Endothelial cell of umbilical vein (primary cell): Measurements from ENCODE around the gene VWA7. TPM values are rescaled to one million over a fixed set of nuclear protein-coding genes. Genes with fewer than 3 reads are reported as not detected.

Experiments used
- BruUV-seq: library from RNA; stranded (reverse); fragments of 400-500 nt; replicated peaks from 2 replicates; lab custom pipeline; 2021; lab: Mats Ljungman, UMichigan
- CTCF ChIA-PET: fragments of 300-600, 350-600 bp; sonication (Branson Sonifier 250); formaldehyde crosslinking; loops from one replicate; lab custom pipeline; 2021; ENCODE audit warnings: antibody characterized with exemption, inconsistent platforms; lab: Charles Lee
- POLR2A ChIA-PET: fragments of 300-600, 350-600 bp; sonication (Branson Sonifier 250); formaldehyde crosslinking; loops from one replicate; lab custom pipeline; 2021; ENCODE audit warnings: antibody characterized with exemption, inconsistent platforms; lab: Charles Lee
- DNase-seq: peaks from one replicate; pipeline ENCODE4 v3.0.0-alpha.2; 2011; ENCODE audit warnings: low read depth, low spot score
- FAIRE-seq: peaks from 2 replicates; lab custom pipeline; 2011; peaks lifted over from hg19 to GRCh38; lab: Jason Lieb, UNC
- H2AFZ ChIP-seq: 2 replicates; pipeline ENCODE4 v1.6.0; 2012; ENCODE audit warnings: low read depth, low read length, control low read depth, inconsistent platforms
- H3K27ac ChIP-seq: 2 replicates; pipeline ENCODE4 v1.5.1; 2011; ENCODE audit warnings: low read depth, mild to moderate bottlenecking, control low read depth, low read length, moderate library complexity; ENCODE audit not compliant: insufficient read depth
- H3K27me3 ChIP-seq, 2 experiments: 2 replicates each; pipeline versions ENCODE4 v1.6.0 to v1.6.1; 2011; ENCODE audit warnings: low read length in 2 of 2, mixed read lengths in 1 of 2; ENCODE audit not compliant: control insufficient read depth in 2 of 2, insufficient read depth in 2 of 2
- H3K36me3 ChIP-seq, 2 experiments: 2 replicates in 1 of 2; 3 replicates in 1 of 2; pipeline ENCODE4 v1.5.1; 2011; ENCODE audit warnings: low read length in 2 of 2, mild to moderate bottlenecking in 1 of 2, moderate library complexity in 1 of 2; ENCODE audit not compliant: control insufficient read depth in 2 of 2, insufficient read depth in 2 of 2; ENCODE audit errors: extremely low read depth in 1 of 2
- H3K4me1 ChIP-seq: 3 replicates; pipeline ENCODE4 v1.5.1; 2011; ENCODE audit warnings: mild to moderate bottlenecking, low read length; ENCODE audit not compliant: control insufficient read depth, insufficient read depth; ENCODE audit errors: extremely low read depth
- H3K4me2 ChIP-seq: 2 replicates; pipeline ENCODE4 v1.6.1; 2011; ENCODE audit warnings: low read length, control low read depth, mixed read lengths; ENCODE audit not compliant: insufficient read depth
- H3K4me3 ChIP-seq, 3 experiments: fragments of 200-600 bp in 1 of 3; sonication (generic), shearing (Covaris generic) in 1 of 3; replicated peaks in 1 of 3; 2 replicates each; pipeline ENCODE4 v1.5.1; 2011 to 2016; ENCODE audit warnings: control low read depth in 3 of 3, low read length in 3 of 3, mild to moderate bottlenecking in 2 of 3, inconsistent platforms in 1 of 3, low read depth in 1 of 3, moderate library complexity in 1 of 3; ENCODE audit not compliant: insufficient read depth in 1 of 3
- H3K79me2 ChIP-seq: 2 replicates; pipeline ENCODE4 v1.6.0; 2012; ENCODE audit warnings: low read length, inconsistent platforms; ENCODE audit not compliant: control insufficient read depth, insufficient read depth
- H3K9ac ChIP-seq: replicated peaks from 2 replicates; pipeline ENCODE3; 2011; ENCODE audit warnings: low read length, control low read depth; ENCODE audit not compliant: insufficient read depth; ENCODE audit errors: extremely low read depth
- H3K9me1 ChIP-seq: replicated peaks from 3 replicates; pipeline ENCODE4 v1.6.0; 2011; ENCODE audit warnings: mild to moderate bottlenecking, low read length; ENCODE audit not compliant: control insufficient read depth, insufficient read depth; ENCODE audit errors: extremely low read depth
- H3K9me3 ChIP-seq: replicated peaks from 2 replicates; pipeline ENCODE4 v1.5.1; 2012; ENCODE audit warnings: low read length, inconsistent platforms; ENCODE audit not compliant: control insufficient read depth, insufficient read depth
- H4K20me1 ChIP-seq: replicated peaks from 2 replicates; pipeline ENCODE3; 2011; ENCODE audit warnings: mild to moderate bottlenecking, low read length; ENCODE audit not compliant: control insufficient read depth, insufficient read depth; ENCODE audit errors: extremely low read depth
- EZH2 ChIP-seq: IDR thresholded peaks from 2 replicates; pipeline ENCODE4 v1.6.1; 2012; ENCODE audit warnings: borderline replicate concordance, low read depth, mild to moderate bottlenecking, moderate library complexity, low read length, inconsistent platforms; ENCODE audit not compliant: severe bottlenecking
- GATA2 ChIP-seq: IDR thresholded peaks from 2 replicates; pipeline ENCODE4 v1.7.0; 2011; ENCODE audit warnings: low read depth, mild to moderate bottlenecking, moderate library complexity, mixed read lengths, low read length; ENCODE audit not compliant: insufficient read length, insufficient read depth
- JUN ChIP-seq: IDR thresholded peaks from 2 replicates; pipeline ENCODE4 v1.6.1; 2011; ENCODE audit warnings: borderline replicate concordance, low read depth; ENCODE audit not compliant: insufficient read length, insufficient read depth
- POLR2A ChIP-seq: IDR thresholded peaks from 2 replicates; pipeline ENCODE4 v1.6.1; 2012; ENCODE audit warnings: low read depth, mild to moderate bottlenecking, control low read depth, low read length
- POLR2AphosphoS5 ChIP-seq: IDR thresholded peaks from 2 replicates; pipeline ENCODE4 v1.6.1; 2012; ENCODE audit warnings: low read depth, mild to moderate bottlenecking, control low read depth, low read length, moderate library complexity; ENCODE audit not compliant: insufficient read depth
- dilution Hi-C: fragments of 300-500 bp; cut with MboI; formaldehyde crosslinking; loops from one replicate; pipeline ENCODE4 v1.15.0; 2019; ENCODE audit warnings: low sequenced_read_pairs; ENCODE audit not compliant: extremely low pct_ligation_motif_present
- intact Hi-C: fragments of 100-400 bp; cut with micrococcal nuclease; formaldehyde crosslinking; loops from one replicate; pipeline ENCODE4 v1.10.0; 2022
- polyA plus RNA-seq, 4 experiments: library from polyadenylated mRNA; depleted of rRNA in 3 of 4; stranded (reverse) in 3 of 4; unstranded in 1 of 4; fragments of >200 nt; gene quantifications; 2 replicates each; pipeline versions ENCODE4 v1.2.1 to v1.2.3, GENCODE V29; 2011 to 2012; ENCODE audit warnings: missing spikeins in 1 of 4
- total RNA-seq: library from RNA; stranded (reverse); gene quantifications from 2 replicates; pipeline ENCODE4 v1.2.3, GENCODE V29; 2021
- TF ChIP-seq, protein P1 (sequence below), 2 donors: IDR thresholded peaks; 1 replicate in 1 of 2; 2 replicates in 1 of 2; pipeline ENCODE4 v1.5.1; 2011; ENCODE audit warnings: low read length in 2 of 2, mild to moderate bottlenecking in 2 of 2, moderate library complexity in 2 of 2, control low read depth in 1 of 2, inconsistent platforms in 1 of 2, low read depth in 1 of 2; ENCODE audit not compliant: insufficient read depth in 1 of 2; ENCODE audit errors: extremely low read depth in 1 of 2
- TF ChIP-seq, protein P2 (sequence below): IDR thresholded peaks from 2 replicates; pipeline ENCODE4 v1.6.1; 2011; ENCODE audit not compliant: insufficient read depth, insufficient read length

The VWA7 gene
- total and polyA plus RNA-seq, 2 donors (not counting 3 experiments of a cell fraction or from before 2014, with no cell fraction given): 0.11 to 0.51 TPM

DNA sequence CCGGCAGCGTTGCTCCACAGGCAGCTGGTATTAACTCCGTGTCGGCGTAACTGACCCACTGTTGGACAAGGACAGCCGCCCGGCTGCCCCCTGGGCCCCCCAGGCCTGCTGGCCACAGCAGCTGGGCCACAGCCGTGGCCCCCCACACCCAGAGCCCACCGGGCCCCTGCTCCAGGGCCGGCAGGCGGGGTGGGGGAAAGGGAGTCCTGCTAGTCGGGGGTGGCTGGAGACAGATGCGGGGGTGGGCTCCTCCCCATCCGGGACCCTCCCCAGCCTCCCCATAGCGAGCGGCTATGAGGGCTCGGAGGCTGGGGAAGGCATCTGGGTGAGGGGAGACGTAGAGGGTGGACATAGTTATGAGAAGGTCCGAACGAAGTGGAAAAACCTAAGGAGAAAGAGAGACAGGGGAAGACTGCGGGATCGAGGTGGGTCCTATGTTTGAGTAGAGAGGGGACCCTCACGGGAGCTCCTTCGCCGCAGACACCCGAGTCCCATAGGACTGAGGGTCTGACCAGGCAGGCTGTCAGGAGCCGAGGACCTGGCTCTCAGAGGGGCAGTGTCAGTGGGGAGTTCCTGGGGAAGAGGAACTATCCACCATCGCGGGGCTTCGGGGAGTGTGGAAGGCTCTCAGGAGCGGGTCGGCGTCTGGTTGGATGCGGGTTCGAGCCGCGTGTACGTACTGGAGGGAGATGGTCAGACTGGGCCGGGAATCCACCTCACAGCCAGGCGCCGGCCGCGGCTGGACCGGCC lies 17.9 kb upstream of the VWA7 start:
- peak; percentile 63 for DNase-seq
- Histone ChIP-seq H3K27ac (peak overlapping the region; percentile 89), H3K4me2 (peak overlapping the region; percentile 82), H3K9ac (peak overlapping the region; percentile 95), H2AFZ (peak overlapping the region; percentile 50), H3K9me3 (no peaks in the 10 kb centered on the region), H3K27me3 (no peaks in the 10 kb centered on the region), H3K79me2 (peaks cover 18% of the 10 kb centered on the region), H3K4me3 (peak overlapping the region; percentile 49 to 71 (median 67)), H3K4me1 (peaks cover 15% of the 10 kb centered on the region), H4K20me1 (no peaks in the 10 kb centered on the region), H3K9me1 (no peaks in the 10 kb centered on the region), H3K36me3 (peaks cover 0 to 5% of the 10 kb centered on the region in 2 experiments)
- TF ChIP-seq POLR2AphosphoS5 (no peak), POLR2A (peak; percentile 50), EZH2 (no peak), GATA2 (no peak), JUN (no peak)
- TF ChIP-seq, protein P1, sequence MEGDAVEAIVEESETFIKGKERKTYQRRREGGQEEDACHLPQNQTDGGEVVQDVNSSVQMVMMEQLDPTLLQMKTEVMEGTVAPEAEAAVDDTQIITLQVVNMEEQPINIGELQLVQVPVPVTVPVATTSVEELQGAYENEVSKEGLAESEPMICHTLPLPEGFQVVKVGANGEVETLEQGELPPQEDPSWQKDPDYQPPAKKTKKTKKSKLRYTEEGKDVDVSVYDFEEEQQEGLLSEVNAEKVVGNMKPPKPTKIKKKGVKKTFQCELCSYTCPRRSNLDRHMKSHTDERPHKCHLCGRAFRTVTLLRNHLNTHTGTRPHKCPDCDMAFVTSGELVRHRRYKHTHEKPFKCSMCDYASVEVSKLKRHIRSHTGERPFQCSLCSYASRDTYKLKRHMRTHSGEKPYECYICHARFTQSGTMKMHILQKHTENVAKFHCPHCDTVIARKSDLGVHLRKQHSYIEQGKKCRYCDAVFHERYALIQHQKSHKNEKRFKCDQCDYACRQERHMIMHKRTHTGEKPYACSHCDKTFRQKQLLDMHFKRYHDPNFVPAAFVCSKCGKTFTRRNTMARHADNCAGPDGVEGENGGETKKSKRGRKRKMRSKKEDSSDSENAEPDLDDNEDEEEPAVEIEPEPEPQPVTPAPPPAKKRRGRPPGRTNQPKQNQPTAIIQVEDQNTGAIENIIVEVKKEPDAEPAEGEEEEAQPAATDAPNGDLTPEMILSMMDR (IDR thresholded peaks at IDR 0.05; ENCODE audit: extremely low read depth in 1 of 2, insufficient read depth in 1 of 2, low read depth in 1 of 2, low read length in 2 of 2): no peak
- TF ChIP-seq, protein P2, sequence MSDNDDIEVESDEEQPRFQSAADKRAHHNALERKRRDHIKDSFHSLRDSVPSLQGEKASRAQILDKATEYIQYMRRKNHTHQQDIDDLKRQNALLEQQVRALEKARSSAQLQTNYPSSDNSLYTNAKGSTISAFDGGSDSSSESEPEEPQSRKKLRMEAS: no peak
- intact Hi-C loops: loop anchor here (1.0 to 2.0 kb wide), 5 partner anchors 20 to 92 kb away; partner anchors contain the start of genes ABHD16A, HSPA1A, HSPA1B and HSPA1L
- ChIA-PET CTCF (interaction anchor here (0.6 to 3.0 kb wide), 13 partner anchors 12 to 135 kb away, joined by 3 to 28 read pairs (median 5); partner anchors contain the start of genes C6orf47, HSPA1A, HSPA1B and HSPA1L), POLR2A (interaction anchor here (0.7 to 1.1 kb wide), 3 partner anchors 12 to 32 kb away, joined by 7 to 13 read pairs (median 11); partner anchors contain the start of genes HSPA1B and LSM2)
- TSS peak; percentile 74 for BruUV-seq
- FAIRE-seq: no peak
- dilution Hi-C loops: no loop called here
